K562 (cell line): ENCODE results near the gene HSD17B1. TPM values are rescaled to one million over a fixed set of nuclear protein-coding genes. Genes with fewer than 3 reads are reported as not detected.
A peak's percentile ranks its signal among the peaks of the same experiment; 100 is the strongest.

Experiments used
- ARID2 ChIP-seq: fragments of 450-650 bp; IDR thresholded peaks from 2 replicates; pipeline ENCODE4 v1.6.1; 2017; ENCODE audit warnings: antibody characterized with exemption, mild to moderate bottlenecking
- CBFA2T3 ChIP-seq: fragments of 450-650 bp; IDR thresholded peaks from 2 replicates; pipeline ENCODE4 v1.6.1; 2017
- CBX8 ChIP-seq: fragments of 200-600 bp; sonication (generic); IDR thresholded peaks from 2 replicates; pipeline ENCODE4 v1.6.1; 2012; ENCODE audit warnings: borderline replicate concordance, mixed run types, low read depth, mild to moderate bottlenecking, moderate library complexity, mixed read lengths, low read length, control low read depth, inconsistent platforms; ENCODE audit not compliant: poor library complexity, severe bottlenecking; ENCODE audit errors: extremely low read depth
- FOS ChIP-seq: IDR thresholded peaks from 3 replicates; pipeline ENCODE4 v1.6.1; 2011; ENCODE audit not compliant: insufficient read length; ENCODE audit errors: extremely low read depth
- FOXK1 ChIP-seq: sonication (generic); formaldehyde crosslinking; IDR thresholded peaks from 2 replicates; pipeline ENCODE4 v1.8.0; 2022; ENCODE audit warnings: missing genetic modification reagents, mild to moderate bottlenecking, borderline replicate concordance
- KDM1A ChIP-seq, 2 experiments: fragments of 450-650 bp; IDR thresholded peaks; 2 replicates each; pipeline ENCODE4 v1.6.1; 2016; ENCODE audit warnings: mild to moderate bottlenecking in 2 of 2
- LEF1 ChIP-seq: fragments of 450-650 bp; IDR thresholded peaks from 2 replicates; pipeline ENCODE4 v1.6.1; 2016; ENCODE audit warnings: mild to moderate bottlenecking
- MTA3 ChIP-seq: fragments of 450-650 bp; formaldehyde crosslinking; IDR thresholded peaks from 2 replicates; pipeline ENCODE4 v1.6.1; 2017; ENCODE audit warnings: mild to moderate bottlenecking, borderline replicate concordance
- NCOA1 ChIP-seq: fragments of 450-650 bp; IDR thresholded peaks from 2 replicates; pipeline ENCODE4 v1.6.1; 2016; ENCODE audit warnings: low read depth
- POLR2A ChIP-seq: fragments of 450-650 bp; conservative IDR thresholded peaks from 2 replicates; pipeline ENCODE4 v1.6.1; 2016
- RBBP5 ChIP-seq: fragments of 200-600 bp; sonication (generic); IDR thresholded peaks from 2 replicates; pipeline ENCODE4 v1.6.1; 2012; ENCODE audit warnings: borderline replicate concordance, mild to moderate bottlenecking, low read length, control low read depth, inconsistent platforms; ENCODE audit not compliant: insufficient read depth, poor library complexity, severe bottlenecking
- RFX5 ChIP-seq: IDR thresholded peaks from 2 replicates; pipeline ENCODE4 v1.6.1; 2011; ENCODE audit warnings: low read depth, mild to moderate bottlenecking, improper control_type of control experiment, low read length
- SMARCB1 ChIP-seq: IDR thresholded peaks from 2 replicates; pipeline ENCODE4 v1.6.1; 2011; ENCODE audit warnings: improper control_type of control experiment, low read depth; ENCODE audit not compliant: insufficient read length
- STAT6 ChIP-seq: sonication (generic); formaldehyde crosslinking; IDR thresholded peaks from 2 replicates; pipeline ENCODE4 v1.8.1; 2023; ENCODE audit warnings: mild to moderate bottlenecking, missing genetic modification reagents
- ZBTB7A ChIP-seq: IDR thresholded peaks from 2 replicates; pipeline ENCODE4 v1.6.1; 2011; ENCODE audit warnings: low read depth, mild to moderate bottlenecking, low read length, moderate library complexity, borderline replicate concordance; ENCODE audit not compliant: control insufficient read depth
- ZNF644 ChIP-seq: fragments of 200-800 bp; sonication (Bioruptor generic); IDR thresholded peaks from 2 replicates; pipeline ENCODE4 v1.6.1; 2016; ENCODE audit warnings: low read depth, missing genetic modification characterization, missing compliant biosample characterization
- ZNF785 ChIP-seq: fragments of 250-450 bp; sonication (Bioruptor Pico); IDR thresholded peaks from 2 replicates; pipeline ENCODE4 v1.4.0; 2020; ENCODE audit warnings: mild to moderate bottlenecking
- polyA plus RNA-seq, 8 experiments: library from polyadenylated mRNA; depleted of rRNA in 4 of 8; stranded (reverse) in 5 of 8; unstranded in 3 of 8; fragments of >200 nt; fragmentation: Nextera tagmentation in 2 of 8; fragmentation: Illumina TruSeq in 1 of 8; extraction: Ambion mirVana in 2 of 8; extraction: Trizol in 1 of 8; gene quantifications; 2 replicates each; pipeline versions ENCODE4 v1.2.1 to v1.2.3, GENCODE V29; 2011 to 2014; ENCODE audit warnings: inconsistent platforms in 1 of 8, missing spikeins in 1 of 8
- total RNA-seq, 7 experiments: library from RNA; depleted of rRNA in 6 of 7; stranded (reverse); fragments of >200 nt in 6 of 7; fragmentation: Illumina TruSeq in 2 of 7; extraction: Trizol in 2 of 7; gene quantifications; 2 replicates each; pipeline versions ENCODE4 v1.2.1 to v1.2.3, GENCODE V29; 2011 to 2021; ENCODE audit warnings: low replicate concordance in 1 of 7
- TF ChIP-seq, protein P1 (sequence below): fragments of 250-450 bp; sonication (Bioruptor Pico); IDR thresholded peaks from 2 replicates; pipeline ENCODE4 v1.4.0; 2020
- TF ChIP-seq, protein P2 (sequence below): fragments of 250-450 bp; sonication (Bioruptor Pico); IDR thresholded peaks from 2 replicates; pipeline ENCODE4 v1.4.0; 2020; ENCODE audit warnings: mild to moderate bottlenecking, moderate library complexity

The HSD17B1 gene
- total and polyA plus RNA-seq, 9 of the 15 experiments (the other 6 are each of a cell fraction or from before 2014, with no cell fraction given): 0.55 to 21.1 (median 3.6) TPM

- TF ChIP-seq, protein P1, sequence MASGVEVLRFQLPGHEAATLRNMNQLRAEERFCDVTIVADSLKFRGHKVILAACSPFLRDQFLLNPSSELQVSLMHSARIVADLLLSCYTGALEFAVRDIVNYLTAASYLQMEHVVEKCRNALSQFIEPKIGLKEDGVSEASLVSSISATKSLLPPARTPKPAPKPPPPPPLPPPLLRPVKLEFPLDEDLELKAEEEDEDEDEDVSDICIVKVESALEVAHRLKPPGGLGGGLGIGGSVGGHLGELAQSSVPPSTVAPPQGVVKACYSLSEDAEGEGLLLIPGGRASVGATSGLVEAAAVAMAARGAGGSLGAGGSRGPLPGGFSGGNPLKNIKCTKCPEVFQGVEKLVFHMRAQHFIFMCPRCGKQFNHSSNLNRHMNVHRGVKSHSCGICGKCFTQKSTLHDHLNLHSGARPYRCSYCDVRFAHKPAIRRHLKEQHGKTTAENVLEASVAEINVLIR (CRISPR knock-in tag): no peak
- TF ChIP-seq RFX5 (no peak), POLR2A (peak; percentile 39; the same call in 1 of the 2 replicates), STAT6 (CRISPR knock-in tag) (no peak), NCOA1 (no peak), CBX8 (no peak), FOXK1 (CRISPR knock-in tag) (no peak), LEF1 (peak; percentile 64), MTA3 (peak; percentile 79), ARID2 (no peak), FOS (no peak), ZBTB7A (peak; percentile 38; the same call in 1 of the 2 replicates), CBFA2T3 (peak; percentile 88), KDM1A (IDR thresholded peaks at IDR 0.05) (peak; percentile 46 to 59; a peak in 2 of 4 replicates), RBBP5 (peak; percentile 48), ZNF644 (peak; percentile 40; the same call in 1 of the 2 replicates), SMARCB1 (peak; percentile 74), ZNF785 (CRISPR knock-in tag) (no peak)
- TF ChIP-seq, protein P2, sequence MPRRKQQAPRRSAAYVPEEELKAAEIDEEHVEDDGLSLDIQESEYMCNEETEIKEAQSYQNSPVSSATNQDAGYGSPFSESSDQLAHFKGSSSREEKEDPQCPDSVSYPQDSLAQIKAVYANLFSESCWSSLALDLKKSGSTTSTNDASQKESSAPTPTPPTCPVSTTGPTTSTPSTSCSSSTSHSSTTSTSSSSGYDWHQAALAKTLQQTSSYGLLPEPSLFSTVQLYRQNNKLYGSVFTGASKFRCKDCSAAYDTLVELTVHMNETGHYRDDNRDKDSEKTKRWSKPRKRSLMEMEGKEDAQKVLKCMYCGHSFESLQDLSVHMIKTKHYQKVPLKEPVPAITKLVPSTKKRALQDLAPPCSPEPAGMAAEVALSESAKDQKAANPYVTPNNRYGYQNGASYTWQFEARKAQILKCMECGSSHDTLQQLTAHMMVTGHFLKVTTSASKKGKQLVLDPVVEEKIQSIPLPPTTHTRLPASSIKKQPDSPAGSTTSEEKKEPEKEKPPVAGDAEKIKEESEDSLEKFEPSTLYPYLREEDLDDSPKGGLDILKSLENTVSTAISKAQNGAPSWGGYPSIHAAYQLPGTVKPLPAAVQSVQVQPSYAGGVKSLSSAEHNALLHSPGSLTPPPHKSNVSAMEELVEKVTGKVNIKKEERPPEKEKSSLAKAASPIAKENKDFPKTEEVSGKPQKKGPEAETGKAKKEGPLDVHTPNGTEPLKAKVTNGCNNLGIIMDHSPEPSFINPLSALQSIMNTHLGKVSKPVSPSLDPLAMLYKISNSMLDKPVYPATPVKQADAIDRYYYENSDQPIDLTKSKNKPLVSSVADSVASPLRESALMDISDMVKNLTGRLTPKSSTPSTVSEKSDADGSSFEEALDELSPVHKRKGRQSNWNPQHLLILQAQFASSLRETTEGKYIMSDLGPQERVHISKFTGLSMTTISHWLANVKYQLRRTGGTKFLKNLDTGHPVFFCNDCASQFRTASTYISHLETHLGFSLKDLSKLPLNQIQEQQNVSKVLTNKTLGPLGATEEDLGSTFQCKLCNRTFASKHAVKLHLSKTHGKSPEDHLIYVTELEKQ (CRISPR knock-in tag): no peak
Measured at GRCh38 chr17:42518755-42519545, 33.8 kb upstream of the HSD17B1 start (continued).
